MCF 10A (cell line): ENCODE data around the gene BCAS3. TPM values are rescaled to one million over a fixed set of nuclear protein-coding genes. Genes with fewer than 3 reads are reported as not detected.

ENCODE experiments used
- BruUV-seq: library from RNA; stranded (reverse); fragments of 400-500 nt; replicated peaks from 2 replicates; lab custom pipeline; 2021; lab: Mats Ljungman, UMichigan
- CTCF ChIA-PET: fragments of 300-600 bp; sonication (Branson Sonifier 250); formaldehyde crosslinking; extraction: SDS; loops from one replicate; lab custom pipeline; 2021; ENCODE audit warnings: antibody characterized with exemption, inconsistent platforms; lab: Yijun Ruan, JAX
- POLR2A ChIA-PET: fragments of 300-600, 350-650 bp; sonication (Branson Sonifier 250); formaldehyde crosslinking; extraction: SDS; loops from one replicate; lab custom pipeline; 2020; ENCODE audit warnings: antibody characterized with exemption, inconsistent platforms; lab: Yijun Ruan, JAX
- DNase-seq: peaks from one replicate; pipeline ENCODE4 v3.0.0-alpha.2; 2018; ENCODE audit not compliant: unreplicated experiment
- H3K27ac Mint-ChIP-seq: one replicate; pipeline ENCODE4 v1.8.0; 2022; ENCODE audit warnings: mild to moderate bottlenecking, low read depth, mixed read lengths; ENCODE audit not compliant: unreplicated experiment
- H3K27me3 Mint-ChIP-seq: one replicate; pipeline ENCODE4 v1.8.0; 2022; ENCODE audit warnings: mixed read lengths; ENCODE audit not compliant: insufficient read depth, unreplicated experiment
- H3K36me3 Mint-ChIP-seq: one replicate; pipeline ENCODE4 v1.8.0; 2022; ENCODE audit warnings: mild to moderate bottlenecking, moderate library complexity, mixed read lengths; ENCODE audit not compliant: insufficient read depth, unreplicated experiment
- H3K4me1 Mint-ChIP-seq: one replicate; pipeline ENCODE4 v1.8.0; 2022; ENCODE audit warnings: mixed read lengths; ENCODE audit not compliant: insufficient read depth, unreplicated experiment
- H3K4me3 Mint-ChIP-seq: one replicate; pipeline ENCODE4 v1.8.0; 2022; ENCODE audit warnings: mild to moderate bottlenecking, moderate library complexity, mixed read lengths; ENCODE audit not compliant: unreplicated experiment
- H3K9me3 Mint-ChIP-seq: one replicate; pipeline ENCODE4 v1.8.0; 2022; ENCODE audit warnings: mixed read lengths; ENCODE audit not compliant: unreplicated experiment
- intact Hi-C: fragments of 100-400 bp; cut with micrococcal nuclease; formaldehyde crosslinking; loops from 2 replicates; pipeline ENCODE4 v1.14.1; 2022
- total RNA-seq: library from RNA; stranded (reverse); gene quantifications from 2 replicates; pipeline ENCODE4 v1.2.3, GENCODE V29; 2022
- TF ChIP-seq, protein P1 (sequence below): fragments of 200-600 bp; IDR thresholded peaks from one replicate; pipeline ENCODE4 v1.8.0; 2022; ENCODE audit warnings: antibody characterized with exemption, mild to moderate bottlenecking; ENCODE audit not compliant: unreplicated experiment

The BCAS3 gene
- total RNA-seq, 1 experiment from 2014 or later, result 14.6 TPM

DNA sequence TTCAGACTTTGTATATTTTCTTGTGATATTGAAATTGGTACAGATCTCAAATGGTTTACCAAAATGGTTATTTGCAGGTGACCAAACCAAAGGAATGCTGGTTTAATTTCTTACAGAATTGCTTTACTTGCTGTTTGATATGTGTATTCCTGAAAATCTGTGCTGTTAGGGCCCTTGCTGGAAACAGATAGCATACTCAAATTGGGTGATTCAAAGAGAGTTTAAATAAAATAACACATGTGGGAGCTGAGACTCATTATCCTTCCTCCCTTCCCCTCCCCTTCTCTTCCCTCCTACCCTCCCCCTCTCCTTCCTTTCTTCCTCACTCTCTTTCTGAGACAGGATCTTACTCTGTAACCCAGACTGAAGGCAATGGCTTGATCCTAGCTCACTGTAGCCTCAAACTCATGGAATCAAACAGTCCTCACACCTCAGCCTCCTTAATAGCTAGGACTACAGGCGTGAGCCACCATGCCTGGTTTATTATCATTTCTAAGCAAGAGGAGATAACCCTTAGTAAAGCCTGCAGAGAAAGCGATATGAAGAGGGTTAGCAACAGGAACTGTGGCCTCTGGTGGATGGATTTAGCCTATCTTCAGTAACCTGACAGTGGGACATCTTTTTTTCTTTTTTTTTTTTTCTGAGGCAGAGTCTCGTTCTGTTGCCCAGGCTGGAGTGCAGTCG is 141.9 kb downstream of the BCAS3 start:
- intact Hi-C loops, result no loop called here
- Mint-ChIP-seq H3K27me3 (no peaks in the 10 kb centered on the region), H3K36me3 (no peaks in the 10 kb centered on the region), H3K4me1 (peaks cover 9% of the 10 kb centered on the region), H3K27ac (no peak overlapping the region), H3K4me3 (no peak overlapping the region), H3K9me3 (no peaks in the 10 kb centered on the region)
- TF ChIP-seq, protein P1, sequence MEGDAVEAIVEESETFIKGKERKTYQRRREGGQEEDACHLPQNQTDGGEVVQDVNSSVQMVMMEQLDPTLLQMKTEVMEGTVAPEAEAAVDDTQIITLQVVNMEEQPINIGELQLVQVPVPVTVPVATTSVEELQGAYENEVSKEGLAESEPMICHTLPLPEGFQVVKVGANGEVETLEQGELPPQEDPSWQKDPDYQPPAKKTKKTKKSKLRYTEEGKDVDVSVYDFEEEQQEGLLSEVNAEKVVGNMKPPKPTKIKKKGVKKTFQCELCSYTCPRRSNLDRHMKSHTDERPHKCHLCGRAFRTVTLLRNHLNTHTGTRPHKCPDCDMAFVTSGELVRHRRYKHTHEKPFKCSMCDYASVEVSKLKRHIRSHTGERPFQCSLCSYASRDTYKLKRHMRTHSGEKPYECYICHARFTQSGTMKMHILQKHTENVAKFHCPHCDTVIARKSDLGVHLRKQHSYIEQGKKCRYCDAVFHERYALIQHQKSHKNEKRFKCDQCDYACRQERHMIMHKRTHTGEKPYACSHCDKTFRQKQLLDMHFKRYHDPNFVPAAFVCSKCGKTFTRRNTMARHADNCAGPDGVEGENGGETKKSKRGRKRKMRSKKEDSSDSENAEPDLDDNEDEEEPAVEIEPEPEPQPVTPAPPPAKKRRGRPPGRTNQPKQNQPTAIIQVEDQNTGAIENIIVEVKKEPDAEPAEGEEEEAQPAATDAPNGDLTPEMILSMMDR, result no peak
- CTCF ChIA-PET, result no interaction called here
- POLR2A ChIA-PET, result no interaction called here
- no TSS peak for BruUV-seq
- DNase-seq, result no peak

DNA sequence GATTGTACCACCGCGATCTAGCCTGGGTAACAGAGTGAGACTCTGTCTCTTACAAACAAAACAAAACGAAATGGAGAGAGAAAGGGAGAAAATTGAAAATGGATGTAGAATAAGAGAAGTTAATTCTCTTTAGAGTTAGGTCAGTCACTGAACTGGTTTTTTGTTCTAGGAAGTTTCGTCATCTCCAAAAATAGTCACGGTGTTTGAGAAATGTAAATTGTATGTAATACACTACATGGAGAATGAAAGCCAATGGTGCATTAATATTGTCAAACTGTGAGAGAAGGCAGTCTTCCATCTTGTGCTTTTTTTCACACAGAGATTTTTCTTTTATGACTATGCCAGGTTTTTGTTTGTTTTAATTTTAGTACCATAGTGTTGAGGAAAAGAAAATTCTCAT is 145.9 kb downstream of the BCAS3 start:
- Mint-ChIP-seq H3K9me3 (no peaks in the 10 kb centered on the region), H3K27me3 (no peaks in the 10 kb centered on the region), H3K4me1 (no peaks in the 10 kb centered on the region), H3K27ac (no peak overlapping the region), H3K4me3 (no peak overlapping the region), H3K36me3 (no peaks in the 10 kb centered on the region)
- TF ChIP-seq, protein P1, result no peak
- no TSS peak for BruUV-seq
- CTCF ChIA-PET, result no interaction called here
- POLR2A ChIA-PET, result no interaction called here
- intact Hi-C loops, result no loop called here
- no peak for DNase-seq

DNA sequence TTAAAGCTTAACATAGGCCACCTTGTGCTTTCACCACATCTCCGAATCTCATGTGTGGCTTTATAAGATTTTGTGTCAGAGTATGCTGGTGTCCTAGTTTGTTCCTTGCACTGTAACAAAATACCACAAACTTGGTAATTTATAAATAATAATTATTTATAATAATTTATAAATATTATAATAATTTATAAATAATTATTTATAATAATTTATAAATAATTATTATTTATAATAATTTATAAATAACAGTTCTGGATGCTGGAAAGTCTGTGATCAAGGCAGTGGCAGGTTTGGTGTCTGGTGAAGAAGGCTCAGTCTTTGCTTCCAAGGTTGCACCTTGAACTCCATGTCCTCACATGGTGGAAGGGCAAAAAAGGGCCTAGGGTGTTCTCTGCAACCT is 147.7 kb downstream of the BCAS3 start:
- no peak for DNase-seq
- H3K4me1 Mint-ChIP-seq, result no peaks in the 10 kb centered on the region
- BruUV-seq, result no TSS peak
- H3K27me3 Mint-ChIP-seq, result no peaks in the 10 kb centered on the region
- ChIA-PET POLR2A (interaction anchor here (0.7 kb wide), 1 partner anchor 432 kb away, joined by 3 read pairs; no protein-coding TSS in a partner anchor), CTCF (no interaction called here)
- intact Hi-C loops, result no loop called here
- no peak overlapping the region for H3K4me3 Mint-ChIP-seq
- H3K36me3 Mint-ChIP-seq, result no peaks in the 10 kb centered on the region
- H3K9me3 Mint-ChIP-seq, result no peaks in the 10 kb centered on the region
- TF ChIP-seq, protein P1, result no peak
- H3K27ac Mint-ChIP-seq, result no peak overlapping the region

DNA sequence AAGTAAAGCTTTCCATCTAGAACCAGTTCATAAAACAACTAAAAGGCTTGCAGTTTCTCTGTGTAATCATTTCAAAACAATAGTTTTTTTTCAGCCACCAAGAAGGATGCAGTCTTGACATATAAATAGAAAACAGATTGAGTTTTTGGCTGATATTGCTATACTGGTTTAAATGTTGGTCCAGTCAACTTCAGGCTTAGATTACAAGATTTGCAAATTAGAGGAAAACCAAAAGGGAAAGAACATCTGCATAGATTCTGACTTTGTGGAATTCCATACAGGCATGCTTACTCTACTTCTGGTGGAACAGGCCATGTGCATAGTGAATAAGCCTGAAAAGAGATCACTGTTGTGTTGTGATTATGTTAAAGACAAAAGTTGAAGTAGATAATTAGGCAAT is 150.3 kb downstream of the BCAS3 start:
- Mint-ChIP-seq H3K27ac (no peak overlapping the region), H3K27me3 (no peaks in the 10 kb centered on the region), H3K9me3 (no peaks in the 10 kb centered on the region), H3K4me3 (no peak overlapping the region), H3K4me1 (no peaks in the 10 kb centered on the region), H3K36me3 (no peaks in the 10 kb centered on the region)
- ChIA-PET POLR2A (no interaction called here), CTCF (no interaction called here)
- TF ChIP-seq, protein P1, result no peak
- no TSS peak for BruUV-seq
- intact Hi-C loops, result no loop called here
- DNase-seq, result no peak
